ENCODE results near the gene IKZF3.

GRCh38 chr17:39816272-39816671 is 47.8 kb downstream of the IKZF3 start:
- no peak for TF ChIP-seq POLR2A (IDR thresholded peaks at IDR 0.05)
- TF ChIP-seq, protein P1, sequence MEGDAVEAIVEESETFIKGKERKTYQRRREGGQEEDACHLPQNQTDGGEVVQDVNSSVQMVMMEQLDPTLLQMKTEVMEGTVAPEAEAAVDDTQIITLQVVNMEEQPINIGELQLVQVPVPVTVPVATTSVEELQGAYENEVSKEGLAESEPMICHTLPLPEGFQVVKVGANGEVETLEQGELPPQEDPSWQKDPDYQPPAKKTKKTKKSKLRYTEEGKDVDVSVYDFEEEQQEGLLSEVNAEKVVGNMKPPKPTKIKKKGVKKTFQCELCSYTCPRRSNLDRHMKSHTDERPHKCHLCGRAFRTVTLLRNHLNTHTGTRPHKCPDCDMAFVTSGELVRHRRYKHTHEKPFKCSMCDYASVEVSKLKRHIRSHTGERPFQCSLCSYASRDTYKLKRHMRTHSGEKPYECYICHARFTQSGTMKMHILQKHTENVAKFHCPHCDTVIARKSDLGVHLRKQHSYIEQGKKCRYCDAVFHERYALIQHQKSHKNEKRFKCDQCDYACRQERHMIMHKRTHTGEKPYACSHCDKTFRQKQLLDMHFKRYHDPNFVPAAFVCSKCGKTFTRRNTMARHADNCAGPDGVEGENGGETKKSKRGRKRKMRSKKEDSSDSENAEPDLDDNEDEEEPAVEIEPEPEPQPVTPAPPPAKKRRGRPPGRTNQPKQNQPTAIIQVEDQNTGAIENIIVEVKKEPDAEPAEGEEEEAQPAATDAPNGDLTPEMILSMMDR (IDR thresholded peaks at IDR 0.05): no peak

Measured in right lobe of liver (tissue), 4 donors.